ENCODE results near the gene NOL8.
A peak's percentile ranks its signal among the peaks of the same experiment; 100 is the strongest.

NOL8 gene

DNA sequence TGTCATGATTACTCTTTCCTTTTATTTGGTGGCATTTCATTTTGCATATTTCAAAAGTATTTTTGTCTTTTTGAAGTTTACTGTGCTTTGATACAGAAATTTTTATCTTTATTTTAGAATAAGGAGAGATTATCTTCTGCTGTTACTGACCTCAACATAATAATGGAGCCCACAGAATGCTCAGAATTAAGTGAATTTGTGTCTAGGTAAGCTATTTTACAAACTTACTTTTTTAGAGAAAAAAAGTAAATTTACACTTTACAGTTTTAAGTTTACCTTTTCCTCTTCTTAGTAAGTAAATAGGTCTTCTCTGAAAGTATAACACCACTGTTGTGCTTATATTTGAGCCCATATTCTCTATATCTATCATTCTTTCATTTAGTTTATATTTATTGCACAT lies 20.4 kb upstream of the NOL8 start:
- TF ChIP-seq, protein P1, sequence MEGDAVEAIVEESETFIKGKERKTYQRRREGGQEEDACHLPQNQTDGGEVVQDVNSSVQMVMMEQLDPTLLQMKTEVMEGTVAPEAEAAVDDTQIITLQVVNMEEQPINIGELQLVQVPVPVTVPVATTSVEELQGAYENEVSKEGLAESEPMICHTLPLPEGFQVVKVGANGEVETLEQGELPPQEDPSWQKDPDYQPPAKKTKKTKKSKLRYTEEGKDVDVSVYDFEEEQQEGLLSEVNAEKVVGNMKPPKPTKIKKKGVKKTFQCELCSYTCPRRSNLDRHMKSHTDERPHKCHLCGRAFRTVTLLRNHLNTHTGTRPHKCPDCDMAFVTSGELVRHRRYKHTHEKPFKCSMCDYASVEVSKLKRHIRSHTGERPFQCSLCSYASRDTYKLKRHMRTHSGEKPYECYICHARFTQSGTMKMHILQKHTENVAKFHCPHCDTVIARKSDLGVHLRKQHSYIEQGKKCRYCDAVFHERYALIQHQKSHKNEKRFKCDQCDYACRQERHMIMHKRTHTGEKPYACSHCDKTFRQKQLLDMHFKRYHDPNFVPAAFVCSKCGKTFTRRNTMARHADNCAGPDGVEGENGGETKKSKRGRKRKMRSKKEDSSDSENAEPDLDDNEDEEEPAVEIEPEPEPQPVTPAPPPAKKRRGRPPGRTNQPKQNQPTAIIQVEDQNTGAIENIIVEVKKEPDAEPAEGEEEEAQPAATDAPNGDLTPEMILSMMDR (IDR thresholded peaks at IDR 0.05; ENCODE audit: low read depth, low read length): no peak
- no peak for TF ChIP-seq EZH2phosphoT487 (IDR thresholded peaks at IDR 0.05; ENCODE audit: low read depth)
- no peak overlapping the region for H3K9ac ChIP-seq (ENCODE audit: low read length)
- H3K4me3 ChIP-seq (ENCODE audit: low read length): no peak overlapping the region
- H3K79me2 ChIP-seq (ENCODE audit: low read length): no peaks in the 10 kb centered on the region
- no peak overlapping the region for H2AFZ ChIP-seq (ENCODE audit: low read depth, low read length)
- H3K27me3 ChIP-seq (ENCODE audit: low read depth, low read length): no peaks in the 10 kb centered on the region
- no peak overlapping the region for H3K27ac ChIP-seq (ENCODE audit: low read length)
- no peaks in the 10 kb centered on the region for H4K20me1 ChIP-seq (ENCODE audit: insufficient read depth, low read length)
- H3K4me2 ChIP-seq (ENCODE audit: low read length): no peak overlapping the region
- H3K9me3 ChIP-seq (ENCODE audit: insufficient read depth, low read length): no peaks in the 10 kb centered on the region
- H3K36me3 ChIP-seq (replicated peaks; ENCODE audit: low read depth, low read length): no peaks in the 10 kb centered on the region
- no peaks in the 10 kb centered on the region for H3K4me1 ChIP-seq (ENCODE audit: low read length)

DNA sequence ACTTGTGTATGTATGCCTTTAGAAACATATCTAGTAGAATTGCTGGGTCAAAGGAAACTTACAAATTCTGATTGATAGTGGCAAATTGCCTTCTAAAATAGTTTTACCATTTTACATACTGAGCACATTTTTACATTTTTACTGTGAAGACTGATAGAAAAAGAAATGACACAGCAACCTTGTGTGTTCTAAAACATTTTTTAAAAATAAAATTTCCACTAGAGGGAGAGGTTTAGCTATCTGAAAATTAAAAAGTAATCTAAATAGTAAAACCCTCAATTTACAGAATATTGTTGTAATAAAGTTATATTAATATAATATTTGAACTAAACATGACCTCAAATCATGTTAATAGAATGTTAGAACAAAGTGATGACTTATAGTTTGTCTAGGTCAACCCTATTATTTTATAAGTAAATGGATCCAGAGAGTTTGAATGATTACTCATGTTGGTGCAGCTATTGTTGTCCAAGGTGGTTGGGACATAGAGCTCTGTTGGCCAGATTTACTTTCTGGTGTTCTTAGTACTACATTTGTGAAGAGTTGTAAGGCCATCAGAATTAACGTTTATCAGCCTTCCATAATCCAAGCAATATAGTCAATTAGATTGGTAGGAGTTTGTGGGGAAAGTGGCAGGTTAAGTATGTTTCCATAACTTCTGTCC lies 17.8 kb upstream of the NOL8 start:
- peaks cover 16% of the 10 kb centered on the region for H3K36me3 ChIP-seq (replicated peaks; ENCODE audit: low read depth, low read length)
- H3K4me2 ChIP-seq (ENCODE audit: low read length): no peak overlapping the region
- no peaks in the 10 kb centered on the region for H4K20me1 ChIP-seq (ENCODE audit: insufficient read depth, low read length)
- H3K27ac ChIP-seq (ENCODE audit: low read length): no peak overlapping the region
- no peak overlapping the region for H2AFZ ChIP-seq (ENCODE audit: low read depth, low read length)
- no peaks in the 10 kb centered on the region for H3K4me1 ChIP-seq (ENCODE audit: low read length)
- H3K27me3 ChIP-seq (ENCODE audit: low read depth, low read length): no peaks in the 10 kb centered on the region
- no peaks in the 10 kb centered on the region for H3K79me2 ChIP-seq (ENCODE audit: low read length)
- no peak overlapping the region for H3K9ac ChIP-seq (ENCODE audit: low read length)
- H3K9me3 ChIP-seq (ENCODE audit: insufficient read depth, low read length): no peaks in the 10 kb centered on the region
- no peak for TF ChIP-seq EZH2phosphoT487 (IDR thresholded peaks at IDR 0.05; ENCODE audit: low read depth)
- TF ChIP-seq, protein P1 (IDR thresholded peaks at IDR 0.05; ENCODE audit: low read depth, low read length): peak; percentile 5; the same call in 1 of the 2 replicates
- H3K4me3 ChIP-seq (ENCODE audit: low read length): no peak overlapping the region

DNA sequence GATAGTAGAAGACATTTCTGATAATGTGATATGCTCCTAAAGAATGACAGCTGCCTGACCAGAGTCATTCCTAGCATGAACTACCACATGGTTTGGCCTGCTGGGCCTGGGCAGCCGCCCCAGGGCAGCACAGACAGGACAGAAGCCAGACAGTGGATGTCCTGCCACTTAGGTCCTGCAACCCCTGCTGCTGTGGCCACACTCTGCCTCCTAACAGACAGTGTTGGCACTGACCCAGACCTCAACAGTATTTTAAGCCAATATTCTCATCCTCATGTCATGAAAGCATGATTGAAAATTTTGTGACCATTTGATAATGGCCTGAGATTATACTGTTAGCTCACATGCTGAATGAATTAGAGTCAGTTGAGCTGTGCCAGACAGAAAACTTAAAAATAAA lies 16.4 kb upstream of the NOL8 start:
- H3K36me3 ChIP-seq (replicated peaks; ENCODE audit: low read depth, low read length): peaks cover 22% of the 10 kb centered on the region
- no peak overlapping the region for H3K27ac ChIP-seq (ENCODE audit: low read length)
- no peaks in the 10 kb centered on the region for H3K9me3 ChIP-seq (ENCODE audit: insufficient read depth, low read length)
- H3K79me2 ChIP-seq (ENCODE audit: low read length): no peaks in the 10 kb centered on the region
- H3K4me1 ChIP-seq (ENCODE audit: low read length): peaks cover 2% of the 10 kb centered on the region; the same call in 1 of the 2 replicates
- no peaks in the 10 kb centered on the region for H3K27me3 ChIP-seq (ENCODE audit: low read depth, low read length)
- no peaks in the 10 kb centered on the region for H4K20me1 ChIP-seq (ENCODE audit: insufficient read depth, low read length)
- H3K4me2 ChIP-seq (ENCODE audit: low read length): no peak overlapping the region
- no peak overlapping the region for H2AFZ ChIP-seq (ENCODE audit: low read depth, low read length)
- no peak overlapping the region for H3K4me3 ChIP-seq (ENCODE audit: low read length)
- H3K9ac ChIP-seq (ENCODE audit: low read length): no peak overlapping the region
- TF ChIP-seq, protein P1 (IDR thresholded peaks at IDR 0.05; ENCODE audit: low read depth, low read length): no peak
- no peak for TF ChIP-seq EZH2phosphoT487 (IDR thresholded peaks at IDR 0.05; ENCODE audit: low read depth)

DNA sequence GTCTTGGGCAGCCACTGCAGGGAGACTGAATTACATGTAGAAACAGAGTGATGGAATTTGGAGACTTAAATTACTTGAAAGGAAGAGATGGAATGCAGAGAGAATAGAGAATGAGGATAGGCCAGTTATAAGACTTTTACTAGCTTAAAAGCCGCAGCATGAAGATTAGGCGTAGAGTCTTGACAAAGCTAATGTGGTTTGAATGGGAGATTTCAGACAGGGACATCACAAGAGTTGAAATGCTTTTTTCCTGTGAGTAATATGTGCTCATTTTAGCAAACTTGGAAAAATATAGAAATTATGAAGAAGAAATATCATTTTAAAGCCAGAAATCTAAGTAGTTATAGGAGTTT lies 8.1 kb upstream of the NOL8 start:
- peaks cover 22% of the 10 kb centered on the region for H3K36me3 ChIP-seq (replicated peaks; ENCODE audit: low read depth, low read length)
- no peaks in the 10 kb centered on the region for H3K9me3 ChIP-seq (ENCODE audit: insufficient read depth, low read length)
- H3K4me3 ChIP-seq (ENCODE audit: low read length): no peak overlapping the region
- no peak overlapping the region for H3K9ac ChIP-seq (ENCODE audit: low read length)
- no peak overlapping the region for H2AFZ ChIP-seq (ENCODE audit: low read depth, low read length)
- no peak overlapping the region for H3K4me2 ChIP-seq (ENCODE audit: low read length)
- no peak for TF ChIP-seq EZH2phosphoT487 (IDR thresholded peaks at IDR 0.05; ENCODE audit: low read depth)
- TF ChIP-seq, protein P1 (IDR thresholded peaks at IDR 0.05; ENCODE audit: low read depth, low read length): no peak
- H3K79me2 ChIP-seq (ENCODE audit: low read length): peaks cover 22% of the 10 kb centered on the region
- H3K27ac ChIP-seq (ENCODE audit: low read length): no peak overlapping the region
- H4K20me1 ChIP-seq (ENCODE audit: insufficient read depth, low read length): no peaks in the 10 kb centered on the region
- no peaks in the 10 kb centered on the region for H3K27me3 ChIP-seq (ENCODE audit: low read depth, low read length)
- peaks cover 13% of the 10 kb centered on the region for H3K4me1 ChIP-seq (ENCODE audit: low read length)
